AML-193 (cell line): ENCODE data around the gene MT1HL1.

Experiments
- DNase-seq, 2 experiments: peaks; one replicate each; lab custom pipeline; 2025; lab: John Stamatoyannopoulos, UW

MT1HL1 gene

DNA sequence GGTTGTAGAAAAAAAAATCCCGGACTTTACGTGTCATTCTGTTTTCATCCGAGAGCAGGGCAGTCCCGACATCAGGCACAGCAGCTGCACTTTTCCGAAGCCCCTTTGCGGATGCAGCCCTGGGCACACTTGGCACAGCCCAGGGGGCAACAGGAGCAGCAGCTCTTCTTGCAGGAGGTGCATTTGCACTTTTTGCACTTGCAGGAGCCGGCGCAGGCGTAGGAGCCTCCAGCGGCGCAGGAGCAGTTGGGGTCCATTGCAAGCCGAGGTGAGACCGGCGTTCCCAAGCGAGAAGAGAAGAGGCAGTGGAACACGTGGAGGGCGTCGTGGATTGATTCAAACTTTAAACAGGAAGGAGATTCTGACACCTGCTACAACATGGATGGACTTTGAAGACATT lies at the start of gene MT1HL1:
MT1HL1 (minus strand) TSS at position 326 of the 400 bp plus-strand sequence; CDS start at position 257, 69 bp downstream.
- no peak for DNase-seq

DNA sequence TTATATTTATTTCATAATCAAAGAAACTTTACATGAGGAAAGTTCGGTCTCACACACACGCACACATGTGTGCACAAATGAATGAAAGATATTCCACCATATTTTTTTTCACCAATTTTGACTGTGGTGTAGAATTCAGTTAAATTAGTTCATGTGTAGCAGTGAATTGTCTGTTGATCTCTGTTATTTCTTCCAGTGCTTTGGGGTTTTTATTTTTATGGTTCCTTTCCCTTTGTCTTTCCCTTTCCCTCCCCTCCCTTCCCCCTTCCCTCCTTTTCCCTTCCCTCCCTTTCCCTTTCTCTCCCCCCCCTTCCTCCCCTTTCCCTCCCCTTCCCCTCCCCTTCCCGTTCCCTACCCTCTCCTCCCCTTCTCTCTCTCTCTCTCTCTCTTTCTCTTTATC lies 46.7 kb upstream of the MT1HL1 start:
- no peak for DNase-seq

- no peak for DNase-seq
Measured at GRCh38 chr1:237050185-237050584, 45.9 kb upstream of the MT1HL1 start.

GRCh38 chr1:237048803-237049202 lies 44.6 kb upstream of the MT1HL1 start:
- DNase-seq = no peak

DNA sequence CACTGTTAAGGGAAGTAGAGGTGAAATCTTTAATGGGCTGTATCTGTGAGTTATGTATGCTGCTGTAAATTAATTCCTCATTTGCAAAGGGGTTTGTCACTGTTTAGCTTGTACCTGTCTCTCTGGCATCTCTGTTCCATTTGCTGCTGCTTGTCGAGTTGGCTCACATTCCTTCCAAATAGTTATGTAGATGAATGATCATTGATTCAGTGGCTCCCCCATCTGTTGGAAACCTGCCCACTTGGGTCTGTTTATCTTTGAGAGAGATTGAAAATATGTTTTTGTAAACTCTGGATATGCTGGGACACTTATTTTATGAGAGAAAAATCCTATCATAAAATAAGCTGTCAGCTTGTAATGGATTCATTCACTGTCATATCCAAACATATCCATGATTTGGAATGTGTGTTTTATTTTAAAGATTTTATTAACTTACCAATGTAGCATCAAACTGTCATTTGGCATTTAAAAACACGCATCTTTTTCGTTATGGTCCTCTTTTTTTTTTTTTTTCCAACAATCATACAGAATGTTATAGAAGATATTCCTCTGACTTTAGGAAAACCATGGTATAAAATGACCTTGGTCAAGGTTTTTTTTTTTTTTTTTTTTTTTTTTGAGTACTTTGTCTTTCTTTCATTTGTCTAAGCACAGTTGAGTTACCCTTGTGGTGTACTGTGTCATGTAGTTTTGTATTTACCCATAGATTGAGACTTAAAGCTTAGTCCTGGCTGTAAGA lies 41.2 kb upstream of the MT1HL1 start:
- no peak for DNase-seq

DNA sequence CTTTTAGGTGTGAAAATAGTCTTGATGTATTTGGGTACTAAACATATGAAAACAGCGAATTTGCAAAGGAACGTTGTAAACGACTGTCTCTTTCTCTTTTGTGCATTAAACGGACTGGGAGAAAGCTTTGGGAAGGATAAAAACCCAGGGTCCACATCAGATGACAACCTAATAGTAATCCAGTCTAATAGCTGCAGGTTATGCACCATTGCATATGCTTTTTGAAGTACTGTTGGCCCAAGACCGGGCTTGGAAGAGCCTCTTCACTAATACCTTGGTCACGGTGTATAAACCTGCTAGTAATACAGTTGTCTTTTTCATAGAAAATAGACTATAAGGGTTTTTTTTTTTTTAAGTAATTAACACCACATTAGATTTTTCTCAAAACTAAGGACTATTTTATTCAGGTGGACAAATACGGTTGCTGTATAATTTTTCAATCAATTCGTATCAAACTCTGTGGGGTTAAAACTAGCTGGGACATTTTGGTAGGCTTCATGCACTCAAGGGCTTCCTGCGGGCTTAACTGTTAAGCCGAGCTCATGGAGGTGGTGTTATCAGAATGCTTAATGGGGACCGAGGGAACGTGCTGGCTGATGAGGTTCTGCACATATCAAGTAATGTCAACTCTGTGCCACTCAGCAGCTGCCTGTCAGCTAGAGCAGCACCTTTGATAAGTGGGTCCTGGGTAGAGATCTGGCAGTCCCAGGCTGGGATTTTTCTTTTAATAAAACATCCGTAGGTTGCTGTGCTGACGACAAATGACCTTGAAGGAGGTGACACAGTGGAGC lies 39.8 kb upstream of the MT1HL1 start:
- no peak for DNase-seq

DNA sequence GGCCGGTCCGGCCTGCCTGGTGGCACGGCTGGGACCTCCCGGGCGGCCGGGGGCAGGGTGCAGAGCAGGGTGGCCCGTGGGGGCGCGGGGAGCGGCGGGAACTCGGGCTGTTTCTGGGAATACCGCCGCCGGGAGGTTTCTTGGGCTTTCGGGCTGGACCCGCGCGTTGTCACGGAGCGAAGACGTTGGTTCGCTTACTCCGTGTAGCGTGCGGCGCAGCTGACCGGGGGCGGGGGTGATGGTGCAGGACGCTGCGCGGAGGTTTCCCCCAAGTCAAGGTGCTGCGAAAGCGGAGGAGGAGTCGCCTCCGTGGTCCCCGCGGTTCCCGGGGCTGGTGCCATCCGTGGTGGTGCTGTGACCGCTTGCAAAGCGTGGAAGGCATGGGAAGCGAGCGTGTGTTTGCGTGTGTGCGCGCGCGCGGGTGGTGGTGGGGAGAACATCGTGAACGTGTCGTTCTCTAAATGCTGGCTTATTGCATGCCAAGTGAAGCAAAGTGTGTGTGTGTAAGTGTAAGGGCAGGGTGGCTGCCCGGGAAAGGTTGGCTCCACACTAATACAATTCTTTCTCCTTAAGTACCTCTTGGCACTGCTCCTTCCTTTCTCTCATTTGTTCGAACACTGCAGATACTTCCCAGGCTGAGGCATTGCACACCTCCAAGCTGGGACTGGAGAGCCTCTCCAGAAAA lies 38.8 kb upstream of the MT1HL1 start:
- DNase-seq = no peak

GRCh38 chr1:237042526-237042891 lies 38.3 kb upstream of the MT1HL1 start:
- no peak for DNase-seq

DNA sequence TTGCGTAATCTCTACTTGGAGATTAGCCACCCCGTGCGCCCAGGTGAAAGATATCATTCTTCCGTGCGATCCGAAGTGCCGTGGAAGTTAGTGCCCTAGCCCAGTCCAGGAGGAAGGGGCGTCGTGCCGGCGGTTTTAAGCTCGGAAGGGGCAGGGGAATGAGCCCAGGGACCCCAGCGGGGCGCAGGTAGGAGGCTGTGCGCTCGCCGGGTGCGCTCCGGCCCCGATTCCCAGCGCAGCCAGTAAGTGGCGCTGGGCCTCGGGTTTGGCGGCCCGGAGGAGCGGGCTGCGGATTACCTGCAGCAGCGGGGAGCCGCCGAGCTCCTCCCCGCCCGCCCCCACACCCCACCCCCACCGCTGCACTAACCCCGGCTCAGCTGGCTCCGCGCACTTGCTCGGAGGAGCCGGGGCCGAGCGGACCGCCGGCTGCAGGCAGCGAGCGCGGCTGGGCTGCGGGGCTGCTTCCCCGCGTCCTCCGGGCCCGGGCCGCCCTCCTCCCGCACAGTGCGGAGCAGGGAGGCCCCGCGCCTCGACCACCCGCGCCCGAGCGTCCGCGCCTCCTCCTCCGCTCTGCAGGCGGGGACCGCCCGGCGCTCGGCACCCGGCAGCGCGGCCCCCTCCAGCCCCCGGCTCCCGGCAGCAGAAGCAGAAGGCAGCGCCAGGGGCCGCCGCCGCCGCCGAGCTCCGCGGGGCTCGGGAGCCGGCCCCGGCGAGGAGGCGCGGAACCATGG lies 37.7 kb upstream of the MT1HL1 start, which contains the start of gene RYR2:
RYR2 (plus strand) TSS at position 390 of the 731 bp plus-strand sequence; CDS start at position 728, 338 bp downstream.
- DNase-seq = no peak

- no peak for DNase-seq
Measured at GRCh38 chr1:237041461-237041794, 37.2 kb upstream of the MT1HL1 start.

GRCh38 chr1:237040823-237041222 lies 36.6 kb upstream of the MT1HL1 start:
- no peak for DNase-seq

GRCh38 chr1:237038211-237038610 lies 34.0 kb upstream of the MT1HL1 start:
- no peak for DNase-seq

- DNase-seq = no peak
Measured at GRCh38 chr1:237035759-237036158, 31.5 kb upstream of the MT1HL1 start.

- DNase-seq = no peak
Measured at GRCh38 chr1:237033804-237034203, 29.6 kb upstream of the MT1HL1 start.

DNA sequence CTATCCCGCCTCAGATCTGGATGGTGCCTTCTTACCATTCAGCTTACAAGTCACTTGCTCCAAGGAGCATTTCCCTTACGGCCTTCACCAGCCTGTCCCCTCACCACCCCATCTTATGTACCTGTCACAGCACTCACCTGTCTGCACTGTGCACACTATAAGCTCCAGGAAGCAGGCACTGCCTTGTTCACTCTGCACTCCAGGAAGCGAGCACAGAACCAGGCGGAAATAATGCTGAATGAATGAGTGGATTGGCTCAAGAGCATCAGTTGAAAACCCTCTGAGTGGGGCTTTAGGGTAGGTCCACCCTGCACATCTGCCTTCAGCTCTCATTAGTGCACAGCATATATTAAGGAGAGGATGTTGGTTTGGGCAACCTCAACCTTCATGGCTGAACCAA lies 28.8 kb upstream of the MT1HL1 start:
- no peak for DNase-seq

- no peak for DNase-seq
Measured at GRCh38 chr1:237032029-237032428, 27.8 kb upstream of the MT1HL1 start.

- DNase-seq = no peak
Measured at GRCh38 chr1:237031480-237031879, 27.2 kb upstream of the MT1HL1 start.

DNA sequence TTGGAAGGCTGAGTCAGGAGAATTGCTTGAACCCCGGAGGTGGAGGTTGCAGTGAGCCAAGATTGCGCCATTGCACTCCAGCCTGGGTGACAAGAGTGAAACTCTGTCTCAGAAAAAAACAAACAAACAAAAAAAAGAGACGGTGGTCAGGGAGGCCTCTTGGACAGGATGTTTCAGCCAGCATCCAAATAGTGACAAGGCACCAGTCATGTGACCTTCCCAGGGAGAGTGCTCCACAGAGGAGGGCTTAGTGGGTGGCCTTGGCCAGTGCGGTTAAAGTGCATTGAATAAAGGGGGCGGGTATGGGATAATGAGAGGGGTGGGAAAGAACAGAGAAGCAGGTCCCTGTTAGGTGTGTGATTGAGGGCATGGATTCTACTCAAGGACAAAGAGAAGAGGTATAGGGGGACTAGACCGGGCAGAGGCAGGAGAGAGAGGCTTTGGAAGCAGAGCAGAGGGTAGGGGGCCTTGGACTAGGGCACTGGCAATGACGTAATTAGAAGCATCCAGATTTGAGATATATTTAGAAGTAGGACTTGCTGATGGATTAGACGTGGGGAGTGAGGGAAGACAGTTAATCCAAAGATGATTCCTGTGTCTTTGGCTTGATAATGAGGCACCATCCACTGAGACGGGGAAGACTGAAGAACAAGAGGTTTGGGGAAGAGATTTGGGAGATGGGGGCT lies 25.8 kb upstream of the MT1HL1 start:
- no peak for DNase-seq

- DNase-seq = no peak
Measured at GRCh38 chr1:237029240-237029639, 25.0 kb upstream of the MT1HL1 start.

DNA sequence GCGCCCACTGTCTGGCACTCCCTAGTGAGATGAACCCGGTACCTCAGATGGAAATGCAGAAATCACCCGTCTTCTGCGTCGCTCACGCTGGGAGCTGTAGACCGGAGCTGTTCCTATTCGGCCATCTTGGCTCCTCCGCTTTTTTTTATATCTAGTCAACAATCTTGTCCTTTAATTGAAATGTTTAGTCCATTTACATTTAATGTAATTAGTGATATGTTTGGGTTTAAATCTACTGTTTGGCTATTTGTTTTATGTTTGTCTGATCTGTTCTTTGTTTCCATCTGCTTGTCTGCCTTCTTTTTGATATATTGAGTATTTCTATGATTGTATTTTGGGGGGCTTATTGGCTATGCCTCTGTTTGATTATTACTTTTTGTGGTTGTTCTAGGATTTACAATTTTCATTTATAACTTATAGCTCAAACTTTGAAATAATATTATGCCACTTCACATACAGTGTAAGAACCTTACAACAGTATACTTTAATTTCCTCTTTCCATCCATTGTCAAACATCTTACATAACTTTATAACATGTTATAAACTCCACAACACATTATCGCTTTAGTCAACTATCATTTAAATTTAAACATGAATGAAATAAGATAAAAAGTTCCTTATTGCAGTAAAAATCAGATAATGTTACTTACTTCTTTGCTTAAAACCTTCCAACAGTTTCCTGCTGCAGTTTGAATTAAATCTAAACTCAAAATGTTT lies 21.3 kb upstream of the MT1HL1 start:
- DNase-seq = no peak

DNA sequence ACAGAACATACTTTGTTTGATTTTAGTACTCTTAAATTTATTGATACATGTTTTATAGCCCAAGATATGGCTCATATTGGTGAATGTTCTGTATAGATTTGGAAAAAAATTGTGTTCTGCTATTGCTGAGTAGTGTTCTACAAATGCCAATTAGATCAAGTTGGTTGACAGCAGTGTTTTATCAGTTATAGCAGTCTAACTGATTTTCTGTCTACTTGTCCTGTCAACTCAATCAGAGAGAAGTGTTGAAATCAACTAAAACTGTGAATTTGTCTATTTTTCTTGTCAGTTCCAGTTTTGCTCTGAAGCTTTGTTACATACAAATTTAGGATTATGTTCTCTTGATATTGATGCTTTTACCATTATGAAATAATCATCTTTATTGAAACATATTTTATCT lies 14.7 kb upstream of the MT1HL1 start:
- no peak for DNase-seq
